Kasumi-1 (cell line): ENCODE measurements around the gene DBP.
"Not testable (repeated sequence)": the region's sequence is repeated elsewhere in the genome, so short reads cannot be mapped to it uniquely, and the experiment has no call there.

Experiments
- DNase-seq, 2 experiments: peaks; one replicate each; lab custom pipeline; 2025; lab: John Stamatoyannopoulos, UW

The DBP gene

GRCh38 chr19:48636859-48637448 lies at the start of gene DBP:
TSS of gene DBP (minus strand) at chr19:48637379. CDS start at chr19:48636994, 385 bp downstream.
- no peak for DNase-seq

GRCh38 chr19:48686637-48687036 lies 49.5 kb upstream of the DBP start:
- not testable (repeated sequence) for DNase-seq

GRCh38 chr19:48686088-48686487 lies 48.9 kb upstream of the DBP start:
- DNase-seq = no peak

GRCh38 chr19:48685583-48685982 lies 48.4 kb upstream of the DBP start:
- no peak for DNase-seq

- no peak for DNase-seq
Observed at GRCh38 chr19:48683349-48683748, 46.2 kb upstream of the DBP start.

- DNase-seq = no peak
Observed at GRCh38 chr19:48681127-48681470, 43.9 kb upstream of the DBP start.

GRCh38 chr19:48680436-48681126 lies 43.4 kb upstream of the DBP start:
- no peak for DNase-seq

- not testable (repeated sequence) for DNase-seq
Observed at GRCh38 chr19:48680006-48680405, 42.8 kb upstream of the DBP start.

- DNase-seq = no peak
Observed at GRCh38 chr19:48678201-48678600, 41.0 kb upstream of the DBP start.

GRCh38 chr19:48676887-48677286 lies 39.7 kb upstream of the DBP start:
- no peak for DNase-seq

- DNase-seq = no peak
Observed at GRCh38 chr19:48676487-48676886, 39.3 kb upstream of the DBP start.

- peak; percentile 83 for DNase-seq
Observed at GRCh38 chr19:48674921-48675824, 38.0 kb upstream of the DBP start.

- DNase-seq = no peak
Observed at GRCh38 chr19:48674216-48674809, 37.1 kb upstream of the DBP start.

GRCh38 chr19:48673436-48674100 lies 36.4 kb upstream of the DBP start:
- DNase-seq = no peak

GRCh38 chr19:48672994-48673393 lies 35.8 kb upstream of the DBP start, which contains the start of gene NTN5:
TSS of gene NTN5 (minus strand) at chr19:48673017. CDS start at chr19:48670986, 2,031 bp downstream.
- DNase-seq = no peak

GRCh38 chr19:48671446-48671995 lies 34.3 kb upstream of the DBP start:
- DNase-seq = no peak

- DNase-seq = no peak
Observed at GRCh38 chr19:48670699-48671445, 33.7 kb upstream of the DBP start.

GRCh38 chr19:48669903-48670668 lies 32.9 kb upstream of the DBP start:
- DNase-seq = no peak

GRCh38 chr19:48668761-48669160 lies 31.6 kb upstream of the DBP start:
- DNase-seq = no peak

GRCh38 chr19:48668332-48668731 lies 31.2 kb upstream of the DBP start:
- DNase-seq = no peak
